ENCODE results near the gene CC2D1A.
A peak's percentile ranks its signal among the peaks of the same experiment; 100 is the strongest.

CC2D1A gene

DNA sequence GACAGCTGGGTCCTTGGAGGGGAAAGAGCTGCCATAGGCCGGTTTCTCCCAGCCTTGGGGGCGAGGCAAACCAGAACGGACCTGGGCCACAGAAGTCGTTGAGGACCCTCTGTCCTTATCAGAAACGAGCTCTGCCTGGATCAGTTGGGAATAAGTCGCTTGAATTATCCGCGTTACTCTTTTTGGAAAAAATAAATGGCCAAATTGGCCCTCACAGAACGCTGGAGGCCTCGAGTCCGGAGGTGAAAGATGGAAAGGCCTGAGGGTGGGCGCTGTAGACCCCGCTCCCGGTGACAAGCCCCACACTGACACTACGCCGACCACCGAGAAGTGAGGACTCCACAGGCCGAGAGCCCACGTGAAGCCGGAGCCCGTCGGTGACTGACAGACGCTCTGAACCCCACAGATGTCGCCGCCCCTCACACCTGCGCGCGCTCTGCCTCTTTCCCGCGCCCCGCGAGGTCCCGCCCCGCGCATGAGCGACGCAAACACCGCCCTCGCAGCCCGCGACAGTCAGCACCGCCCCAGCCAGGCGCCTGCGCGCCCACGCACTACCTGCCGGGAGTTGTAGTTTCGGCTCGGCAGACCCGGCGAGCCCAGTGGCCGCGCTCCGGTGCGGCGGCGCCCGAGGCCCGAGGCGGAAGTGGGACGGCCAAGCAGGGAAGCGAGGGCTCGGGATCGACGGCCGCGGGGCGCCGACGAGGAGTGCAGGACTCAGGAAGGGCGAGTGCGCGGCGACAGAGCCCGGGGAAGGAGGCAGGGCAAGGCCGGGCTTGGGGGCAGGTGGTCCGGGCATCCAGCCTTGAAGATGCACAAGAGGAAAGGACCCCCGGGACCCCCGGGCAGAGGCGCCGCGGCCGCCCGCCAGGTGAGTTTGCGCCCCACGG lies at the start of gene CC2D1A, which contains the start of gene BRME1:
Gene CC2D1A, plus strand, starts transcription at position 568 of the 887 bp plus-strand sequence. Its CDS starts 241 bp downstream, at position 809.
Gene BRME1, minus strand, starts transcription at position 484 of the 887 bp plus-strand sequence. CDS start 1,225 bp downstream, outside the sequence.
- DNase-seq (ENCODE audit: low read depth in 2 of 2) = peak; percentile 93 to 96

DNA sequence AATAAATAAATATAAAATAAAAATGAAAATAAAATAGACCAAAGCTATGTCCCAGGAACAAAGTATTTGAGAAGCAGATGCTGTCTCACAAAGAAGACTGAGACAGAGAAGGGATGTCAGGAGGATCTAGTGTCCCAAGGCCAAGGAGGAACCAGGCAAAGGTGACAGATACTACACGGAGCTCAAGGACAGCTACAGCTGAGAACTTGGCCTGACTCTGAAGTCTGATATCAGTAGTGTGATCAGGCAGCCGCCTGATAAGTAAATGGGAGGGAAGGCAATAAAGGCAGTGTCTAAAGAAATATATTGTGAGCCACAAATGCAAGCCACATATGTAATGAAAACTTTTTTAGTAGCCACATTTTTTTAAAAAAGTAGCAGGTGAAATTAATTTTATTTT lies 49.5 kb upstream of the CC2D1A start:
- DNase-seq (ENCODE audit: low read depth in 2 of 2) = no peak

DNA sequence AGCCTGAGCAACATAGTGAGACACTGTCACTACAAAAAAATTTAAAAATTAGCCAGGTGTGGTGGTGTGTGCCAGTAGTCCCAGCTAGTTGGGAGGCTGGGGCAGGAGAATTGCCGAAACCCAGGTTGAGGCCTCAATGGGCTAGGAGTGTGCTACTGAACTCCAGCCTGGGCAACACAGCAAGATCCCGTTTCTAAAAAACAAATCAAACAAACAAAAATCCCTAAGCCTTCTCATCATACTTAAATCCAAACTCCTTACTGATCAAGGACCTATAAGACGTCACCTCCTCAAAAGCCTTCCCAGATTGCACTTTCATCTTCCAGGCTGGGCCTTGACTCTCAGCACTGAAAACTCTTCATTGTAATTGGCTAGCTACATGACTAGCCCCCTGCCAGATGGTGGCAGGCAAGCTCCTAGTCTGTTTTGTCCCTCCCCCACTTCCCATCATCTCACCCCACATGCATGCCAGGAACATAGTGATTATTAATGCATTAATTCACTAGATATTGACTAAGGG lies 46.6 kb upstream of the CC2D1A start:
- DNase-seq (ENCODE audit: low read depth in 2 of 2) = no peak

DNA sequence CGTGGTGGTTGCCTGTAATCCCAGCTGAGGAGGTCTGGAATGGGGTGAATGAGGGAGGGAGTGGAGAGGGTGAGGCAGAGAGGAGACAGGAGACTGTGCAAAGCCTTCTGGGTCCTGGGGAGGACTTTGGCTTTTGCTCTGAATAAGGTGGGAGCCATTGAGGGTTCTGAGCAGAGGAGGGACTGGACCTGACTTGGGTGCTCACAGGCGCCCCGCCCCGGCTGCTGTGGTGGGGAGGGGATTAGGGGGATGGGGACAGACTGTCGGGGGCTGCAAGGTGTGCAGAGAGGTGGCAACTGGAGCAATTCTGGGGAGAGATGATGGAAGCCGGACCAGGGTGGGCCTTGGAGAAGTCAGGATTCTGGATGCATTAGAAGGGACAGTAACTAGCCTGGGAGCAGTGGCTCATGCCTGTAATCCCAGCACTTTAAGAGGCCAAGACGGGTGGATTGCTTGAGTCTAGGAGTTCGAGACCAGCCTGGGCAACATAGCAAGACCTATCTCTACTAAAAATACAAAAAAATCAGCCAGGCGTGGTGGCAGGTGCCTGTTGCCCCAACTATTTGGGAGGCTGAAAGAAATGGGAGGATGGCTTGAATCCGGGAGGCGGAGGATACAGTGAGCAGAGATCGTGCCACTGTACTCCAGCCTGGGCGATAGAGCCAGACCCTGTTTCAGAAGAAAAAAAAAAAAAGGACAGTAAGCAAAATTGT lies 45.2 kb upstream of the CC2D1A start:
- no peak for DNase-seq (ENCODE audit: low read depth in 2 of 2)

DNA sequence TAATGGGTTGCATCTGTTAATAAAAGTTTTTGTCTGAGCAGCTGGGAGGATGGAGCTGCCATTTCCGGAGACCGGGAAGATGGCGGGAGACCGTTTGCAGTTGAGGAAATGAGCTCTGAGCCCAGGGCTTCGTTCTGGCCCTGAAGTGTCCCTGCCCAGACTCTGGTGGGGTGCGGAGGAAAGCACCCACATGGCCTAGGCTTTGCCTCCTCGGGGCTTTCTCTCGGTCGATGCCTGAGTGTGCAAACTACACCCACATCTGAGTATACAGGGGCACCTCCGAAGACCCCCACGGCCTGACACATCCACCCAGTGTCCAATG lies 44.6 kb upstream of the CC2D1A start:
- no peak for DNase-seq (ENCODE audit: low read depth in 2 of 2)

DNA sequence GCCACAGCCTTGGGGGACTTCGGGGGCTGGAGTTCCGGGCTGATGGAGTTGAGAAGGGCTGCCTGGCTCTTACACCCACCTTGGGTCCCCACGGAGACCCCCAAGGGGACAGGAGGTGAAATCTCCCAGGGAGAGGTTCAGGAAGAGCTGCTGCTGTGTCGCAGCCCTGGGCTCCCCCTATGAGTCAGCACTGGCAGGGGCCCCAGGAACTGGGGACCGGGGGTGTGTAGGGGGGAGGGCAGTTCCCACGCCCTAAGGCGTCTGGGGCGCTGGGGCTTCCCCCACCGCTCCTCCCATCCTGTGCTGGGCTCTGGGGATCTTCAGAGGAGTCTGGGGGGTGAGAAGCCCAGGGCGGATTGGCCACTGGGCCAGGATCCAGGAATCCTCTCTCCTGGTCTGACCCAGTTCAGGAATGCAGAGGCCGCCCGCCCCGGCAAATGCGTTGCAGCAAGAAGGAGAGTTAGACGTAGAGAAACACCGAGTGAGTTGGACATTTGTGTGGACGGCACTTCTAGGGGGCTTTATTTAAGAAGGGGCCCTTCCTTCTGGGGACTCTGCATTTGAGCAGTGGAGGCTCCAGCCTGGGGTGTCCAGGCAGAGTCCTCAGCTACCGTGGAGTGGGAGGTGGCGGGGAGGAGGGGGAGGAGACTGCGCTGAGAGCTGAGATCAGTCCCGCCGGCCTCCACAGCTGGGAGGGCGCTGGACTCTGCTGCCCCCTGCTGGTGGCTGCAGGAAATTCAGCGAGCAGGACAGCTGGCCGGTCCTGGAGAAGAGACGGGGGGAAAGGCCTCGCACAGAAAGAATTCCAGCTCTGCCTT lies 44.1 kb upstream of the CC2D1A start:
- peak; percentile 85 to 88 for DNase-seq (ENCODE audit: low read depth in 2 of 2)

DNA sequence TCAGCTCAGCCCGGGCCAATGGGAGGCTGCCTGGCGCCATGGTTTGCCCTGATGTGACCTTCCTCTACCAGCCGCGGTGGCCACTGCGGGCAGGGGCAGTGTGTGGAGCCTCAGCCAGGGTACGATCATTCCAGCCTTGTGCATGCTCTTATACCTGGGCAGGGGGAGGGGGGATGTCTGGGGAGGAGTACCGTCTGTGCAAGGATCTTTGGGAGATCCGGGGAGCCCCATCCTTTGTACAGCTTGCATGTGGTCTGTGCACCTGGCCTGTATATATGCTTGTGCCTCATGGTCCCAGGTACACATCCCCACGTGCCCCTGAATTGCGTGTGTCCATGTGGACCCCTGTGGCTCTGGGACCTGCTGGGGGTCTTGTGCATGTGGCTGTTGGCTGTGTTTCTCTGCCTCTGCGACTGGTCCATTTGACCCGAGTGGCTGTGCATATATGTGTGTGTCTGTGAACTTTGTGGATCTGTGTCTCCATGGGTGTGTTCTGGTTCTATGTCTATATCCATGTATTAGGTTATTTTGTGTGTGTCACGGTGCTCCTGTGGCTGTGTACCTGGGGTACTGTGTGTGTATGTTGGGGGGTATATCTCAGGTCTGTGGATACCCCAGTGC lies 41.8 kb upstream of the CC2D1A start:
- DNase-seq (ENCODE audit: low read depth in 2 of 2) = no peak

DNA sequence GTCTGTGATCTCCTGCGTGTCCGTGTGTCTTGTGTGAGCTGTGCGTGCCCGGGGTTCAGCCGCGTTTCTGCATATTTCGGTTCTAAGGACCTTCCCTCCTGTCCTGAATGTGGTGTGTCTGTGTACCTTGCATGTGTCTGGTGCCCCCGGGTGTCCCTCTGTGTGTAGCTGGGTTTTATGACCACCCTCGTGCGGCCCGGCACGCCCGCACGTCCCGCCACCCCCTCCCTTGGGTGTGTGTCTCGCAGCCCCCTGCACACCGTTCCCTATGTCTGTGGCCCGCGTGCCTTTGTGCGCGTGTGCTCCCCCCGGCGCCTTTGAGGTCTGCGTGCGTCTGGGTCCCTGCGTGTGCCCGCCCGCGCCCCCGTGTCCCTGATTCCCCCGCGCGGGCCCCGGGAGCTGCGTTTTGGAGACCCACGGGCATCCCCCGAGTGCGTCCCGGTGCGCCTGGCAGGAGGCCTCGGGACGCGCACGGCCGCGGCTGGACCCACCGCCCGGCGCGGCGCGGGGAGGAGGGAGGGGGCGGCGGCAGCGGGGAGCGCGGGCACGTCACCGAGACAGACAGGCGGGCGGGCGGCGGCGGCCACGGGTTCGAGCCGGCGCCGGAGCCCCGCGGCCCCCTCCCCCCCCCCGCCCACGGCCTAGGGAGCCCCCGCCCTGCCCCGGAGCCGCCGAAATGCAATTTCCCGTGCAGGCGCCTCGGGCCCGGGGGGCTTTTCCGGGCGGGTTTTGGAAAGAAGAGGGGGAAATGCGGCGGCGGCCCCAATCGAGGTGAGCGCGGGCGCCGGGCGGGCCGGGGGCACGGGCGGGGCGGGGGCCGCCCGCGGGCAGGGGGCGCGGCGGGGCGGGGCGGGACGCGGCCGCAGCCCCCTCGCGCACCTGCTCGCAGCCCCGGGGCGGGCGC lies 41.1 kb upstream of the CC2D1A start:
- DNase-seq (ENCODE audit: low read depth in 2 of 2) = no peak

DNA sequence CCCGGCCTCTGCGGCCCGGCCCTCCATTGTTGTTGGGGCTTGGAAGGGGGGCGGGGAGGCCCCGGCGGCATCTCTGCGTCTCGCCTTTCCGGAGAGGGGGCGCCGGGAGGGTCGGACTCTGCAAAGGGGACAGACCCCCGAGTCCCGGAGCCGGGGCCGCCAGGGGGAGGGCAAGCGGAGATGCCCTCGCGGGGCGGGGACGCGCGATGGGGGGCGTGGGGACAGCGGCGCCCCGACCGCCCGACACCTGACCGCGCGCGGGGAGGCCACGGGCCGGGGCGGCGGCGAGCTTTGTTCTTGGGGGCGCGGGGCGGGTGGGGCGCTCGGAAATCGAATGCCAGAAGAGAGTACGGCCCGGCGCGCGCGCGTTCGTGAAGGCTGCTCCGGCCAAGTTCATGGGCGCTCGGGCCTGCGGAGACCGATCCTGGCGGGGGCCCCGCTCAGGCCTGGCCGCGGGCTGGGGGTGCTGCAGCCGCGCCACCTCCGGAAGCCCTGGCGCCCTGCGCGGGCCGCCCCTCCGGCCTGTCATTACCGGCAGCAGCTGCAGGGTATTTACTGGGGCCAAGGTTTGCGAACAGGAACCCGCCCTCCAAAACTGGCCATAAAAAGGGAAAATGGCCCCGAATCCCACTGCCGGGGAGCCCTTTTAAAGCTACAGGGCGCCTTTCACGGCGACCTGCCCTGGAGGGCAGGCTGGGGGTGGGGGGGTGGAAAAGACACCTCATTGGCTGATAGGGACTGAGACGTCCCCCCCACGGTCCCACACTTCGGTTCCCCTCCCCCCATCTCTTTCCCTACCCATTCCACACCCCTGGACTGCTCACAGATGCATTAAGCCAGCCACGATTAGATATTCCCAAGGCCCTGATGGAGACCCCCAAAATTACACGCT lies 40.2 kb upstream of the CC2D1A start:
- no peak for DNase-seq (ENCODE audit: low read depth in 2 of 2)

DNA sequence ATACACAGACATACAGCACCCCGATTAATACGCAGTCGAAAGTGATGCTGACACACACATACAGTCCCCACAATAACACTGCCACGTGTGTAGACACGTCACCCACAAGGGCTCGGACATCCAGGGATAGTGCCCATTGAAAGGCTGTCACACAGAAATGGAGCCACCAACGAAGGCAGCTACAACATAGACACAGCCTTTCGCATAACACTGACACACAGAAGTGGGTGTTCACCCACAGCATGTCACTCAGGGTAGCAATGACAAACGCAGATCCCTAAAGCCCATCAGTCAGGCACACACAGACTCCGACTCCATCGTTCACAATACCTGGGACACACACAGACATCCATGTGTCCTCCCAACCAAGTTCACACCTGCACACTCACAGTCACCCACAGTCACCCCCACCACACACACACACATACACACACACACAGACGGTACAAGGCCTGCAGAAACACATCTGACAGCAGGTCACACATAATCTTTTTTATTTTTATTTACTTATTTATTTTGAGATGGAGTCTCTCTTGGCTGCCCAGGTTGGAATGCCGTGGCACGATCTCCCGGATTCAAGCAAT lies 39.4 kb upstream of the CC2D1A start:
- DNase-seq (ENCODE audit: low read depth in 2 of 2) = no peak

DNA sequence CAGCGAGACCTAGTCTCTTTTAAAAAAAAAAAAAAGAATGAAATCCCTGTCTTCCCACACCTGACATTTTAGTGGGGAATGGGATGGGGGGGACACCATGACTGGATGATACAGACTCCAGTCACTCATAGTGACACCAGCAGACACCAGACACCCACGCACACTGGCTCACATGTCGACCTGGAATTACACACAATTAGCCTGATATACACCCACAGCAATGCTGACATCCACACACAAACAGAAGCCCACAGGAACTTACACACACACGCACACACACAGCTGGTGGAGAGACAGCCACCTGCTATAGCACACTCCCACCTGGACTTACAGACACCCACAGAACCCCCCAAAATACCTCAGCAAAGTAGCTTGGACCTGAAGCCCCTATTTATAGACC lies 37.3 kb upstream of the CC2D1A start:
- DNase-seq (ENCODE audit: low read depth in 2 of 2) = no peak

DNA sequence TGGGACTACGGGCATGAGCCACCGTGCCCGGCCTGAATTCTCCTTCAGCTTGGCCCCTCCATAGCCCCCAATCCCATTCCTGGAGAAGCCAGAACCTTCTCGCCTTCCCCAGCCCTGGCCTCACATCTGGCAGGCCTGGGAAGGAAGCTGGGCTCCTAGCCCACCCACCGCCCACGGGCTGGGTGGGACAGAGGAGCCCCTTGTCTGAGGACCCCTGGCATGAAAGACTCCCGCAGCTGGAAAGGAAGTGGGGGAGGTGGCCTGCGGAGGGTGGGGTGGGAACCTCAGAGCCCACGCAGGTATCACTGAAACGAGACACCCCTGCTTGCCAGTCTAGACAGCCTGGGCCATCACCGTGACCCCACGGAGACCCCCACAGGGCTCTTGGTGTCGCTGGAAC lies 36.7 kb upstream of the CC2D1A start:
- DNase-seq (ENCODE audit: low read depth in 2 of 2) = no peak

DNA sequence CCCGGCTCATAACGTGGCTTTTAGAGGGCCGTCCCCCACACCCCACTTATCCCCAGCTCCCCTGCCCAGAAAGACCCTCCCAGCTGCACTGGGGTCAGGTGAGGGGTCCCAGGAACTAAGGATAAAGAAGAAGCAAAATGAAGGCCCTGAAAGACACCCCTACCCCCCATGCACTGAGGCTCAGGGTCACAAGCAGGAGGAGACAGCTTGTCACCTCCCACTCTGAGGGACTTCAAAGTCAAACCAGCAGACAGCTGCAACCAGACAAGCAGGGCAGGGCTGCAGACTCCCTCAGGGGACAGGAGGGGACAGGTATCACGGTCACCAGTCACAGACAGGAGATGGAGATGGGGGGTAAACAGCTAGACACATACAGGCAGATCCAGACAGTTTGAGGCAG lies 35.1 kb upstream of the CC2D1A start:
- no peak for DNase-seq (ENCODE audit: low read depth in 2 of 2)

DNA sequence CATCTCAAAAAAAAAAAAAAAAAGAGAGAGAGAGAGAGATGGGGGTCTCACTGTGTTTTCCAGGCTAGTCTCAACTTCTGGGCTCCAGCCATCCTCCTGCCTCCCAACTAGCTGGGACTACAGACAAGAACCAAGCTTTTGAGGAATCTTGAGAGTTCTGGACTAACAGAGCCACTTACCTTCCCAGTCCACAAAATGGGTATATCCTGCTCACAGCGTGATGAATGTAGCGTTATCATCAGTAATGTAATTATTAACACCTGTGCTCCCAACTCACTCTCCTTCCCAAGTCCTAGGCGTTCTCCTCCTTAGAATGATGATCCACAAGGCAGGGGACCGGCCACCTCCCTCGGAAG lies 33.7 kb upstream of the CC2D1A start:
- no peak for DNase-seq (ENCODE audit: low read depth in 2 of 2)

DNA sequence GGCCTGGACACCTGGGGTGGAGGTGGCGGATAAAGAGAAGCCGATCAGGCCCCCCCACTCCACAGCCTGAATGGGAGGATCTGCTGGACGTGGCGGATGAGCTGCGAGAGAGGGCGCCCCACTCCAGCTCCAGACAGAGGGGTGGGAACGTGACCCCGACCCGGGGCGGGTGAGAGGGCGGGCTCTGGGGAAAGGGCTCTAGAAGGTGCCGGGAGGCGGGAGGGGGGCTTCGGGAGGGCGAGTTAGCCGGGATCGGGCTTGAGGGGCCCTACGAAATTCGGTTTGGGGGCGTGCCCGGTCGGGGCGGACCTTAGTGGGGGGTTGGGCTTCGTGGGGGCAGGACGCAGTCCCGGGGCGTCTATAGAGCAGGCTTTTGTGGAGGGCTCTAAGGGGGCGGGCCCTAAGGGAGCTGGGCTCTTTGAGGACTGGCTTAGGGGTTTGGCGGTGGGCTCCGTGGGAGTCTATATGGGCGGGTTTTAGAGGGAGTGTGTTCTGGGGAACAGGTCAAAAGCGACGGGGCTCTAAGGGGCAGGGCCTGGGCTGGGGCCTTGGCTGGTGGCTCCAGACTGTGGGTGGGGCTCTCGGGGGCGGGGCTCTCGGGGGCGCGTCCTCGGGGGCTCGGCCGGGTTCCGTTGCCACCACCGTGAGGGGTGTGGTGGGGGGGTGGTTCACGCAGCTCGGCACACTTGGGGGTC lies 33.2 kb upstream of the CC2D1A start:
- no peak for DNase-seq (ENCODE audit: low read depth in 2 of 2)

DNA sequence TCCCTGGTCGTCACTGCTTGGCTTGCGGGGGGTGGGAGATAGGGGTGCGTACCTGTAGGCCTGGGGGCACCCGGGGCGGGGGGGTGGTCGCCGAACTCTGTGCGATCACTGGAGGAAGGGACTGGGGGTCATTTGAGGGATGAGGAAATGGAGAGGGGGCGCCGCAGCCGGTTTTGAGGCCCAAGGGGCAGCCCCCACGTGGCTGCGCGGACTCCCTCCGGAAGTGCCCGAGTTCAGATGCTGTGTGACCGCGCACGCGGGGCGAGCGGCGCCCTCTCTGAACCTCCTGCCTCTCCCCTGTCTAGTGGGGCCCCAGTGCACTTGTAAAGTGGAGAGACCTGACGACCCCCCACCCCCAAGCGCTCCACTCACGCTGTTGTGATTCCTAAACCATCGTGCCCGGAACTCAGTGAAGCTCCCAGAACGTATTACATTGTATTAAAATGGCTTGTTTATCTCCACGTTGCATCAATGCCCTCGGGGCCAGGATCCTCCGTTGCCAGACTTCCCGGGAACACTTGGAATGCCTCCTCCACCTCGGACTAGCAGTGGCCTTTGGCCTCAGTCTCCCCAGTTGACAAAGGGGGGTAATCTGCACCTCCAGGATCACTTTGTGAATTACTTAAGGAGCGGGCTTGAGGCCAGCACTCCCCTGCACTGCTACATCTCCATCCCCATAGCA lies 32.0 kb upstream of the CC2D1A start:
- no peak for DNase-seq (ENCODE audit: low read depth in 2 of 2)

DNA sequence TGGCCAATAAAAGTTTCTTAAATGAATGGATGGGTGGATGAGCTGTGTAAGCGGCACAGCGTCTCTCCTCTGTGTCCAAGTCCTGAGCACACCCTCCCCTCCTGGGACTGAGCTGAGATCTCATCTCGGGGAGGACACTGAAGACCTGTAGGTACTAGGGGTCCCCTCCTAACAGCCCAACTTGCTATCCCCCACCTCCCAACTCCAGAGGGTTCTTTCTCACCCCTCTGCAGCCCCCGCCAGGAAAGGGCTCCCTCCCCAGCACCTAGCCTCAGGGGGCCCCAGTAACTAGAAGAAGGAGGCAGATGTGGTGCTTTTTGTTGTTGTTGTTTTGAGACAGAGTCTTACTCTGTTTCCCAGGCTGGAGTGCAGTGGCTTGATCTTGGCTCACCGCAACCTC lies 30.2 kb upstream of the CC2D1A start:
- DNase-seq (ENCODE audit: low read depth in 2 of 2) = no peak

DNA sequence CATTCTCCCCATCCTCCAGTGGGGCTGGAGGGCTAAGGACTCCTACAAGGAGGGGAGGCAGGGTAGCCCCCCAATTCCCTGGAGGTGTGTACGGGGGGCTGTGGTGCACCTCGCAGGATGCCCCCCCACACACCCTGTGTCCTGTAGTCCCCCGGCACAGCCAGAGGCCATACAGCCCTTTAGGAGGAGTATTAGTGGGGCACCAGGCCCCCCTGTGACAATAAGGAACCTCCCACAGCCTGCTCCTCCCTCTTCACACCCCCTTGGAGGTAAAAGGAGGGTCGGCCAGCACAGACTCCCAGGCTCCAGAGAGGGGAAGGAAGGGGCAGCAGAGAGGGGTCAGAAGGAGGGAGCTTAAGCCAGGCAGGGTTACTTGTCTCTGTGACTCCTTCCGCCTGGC lies 29.2 kb upstream of the CC2D1A start, which contains the start of gene NANOS3:
Gene NANOS3, plus strand, starts transcription at position 301 of the 400 bp plus-strand sequence. CDS start 115 bp downstream, outside the sequence.
- DNase-seq (ENCODE audit: low read depth in 2 of 2) = no peak
